GM21423 (cell line): ENCODE measurements around the gene CCR2.
"Not testable (repeated sequence)": the region's sequence is repeated elsewhere in the genome, so short reads cannot be mapped to it uniquely, and the experiment has no call there.

ENCODE experiments used
- ATAC-seq: cut with Tn5 transposase; IDR thresholded peaks from one replicate; pipeline ENCODE4 v1.9.1; 2021; ENCODE audit warnings: mild to moderate bottlenecking, moderate library complexity; ENCODE audit not compliant: unreplicated experiment

CCR2 gene

DNA sequence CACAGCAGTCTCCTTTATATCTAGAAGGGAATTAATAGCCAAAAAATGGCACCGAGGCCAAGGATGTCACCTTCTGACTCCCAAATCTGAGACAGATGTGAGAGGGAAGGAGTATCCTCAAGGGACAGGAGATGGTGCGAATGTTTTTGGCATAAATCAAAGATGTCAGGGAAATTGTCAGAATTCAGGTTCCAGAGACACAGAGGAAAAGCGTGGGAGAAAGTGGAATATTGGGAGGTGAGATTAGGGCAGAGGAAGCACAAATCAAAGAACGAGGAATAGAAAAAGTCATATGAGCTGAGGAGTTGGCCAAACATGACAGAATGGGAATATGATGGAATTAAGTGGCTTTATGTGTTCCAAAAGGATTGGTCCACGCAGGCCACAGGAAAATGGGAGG, 46.9 kb downstream of the CCR2 start:
- no peak for ATAC-seq

DNA sequence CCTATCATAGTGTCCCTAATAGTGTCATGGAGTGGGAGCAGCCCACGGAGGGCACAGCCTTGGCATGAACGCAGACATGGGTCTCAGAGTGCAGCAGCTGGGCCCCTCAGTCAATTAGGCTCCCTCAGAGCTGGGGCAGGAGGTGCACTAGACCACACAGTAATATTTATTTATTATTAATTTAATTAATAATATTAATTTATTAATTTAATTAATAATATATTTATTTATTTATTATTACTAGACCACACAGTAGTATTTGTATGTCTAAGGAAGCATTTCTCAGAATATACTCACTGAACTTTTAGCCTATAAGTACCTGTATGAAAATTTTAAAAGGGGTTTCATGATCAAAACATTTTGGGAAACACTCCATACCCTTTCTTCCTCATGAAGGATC, 47.7 kb downstream of the CCR2 start:
- ATAC-seq, result no peak

DNA sequence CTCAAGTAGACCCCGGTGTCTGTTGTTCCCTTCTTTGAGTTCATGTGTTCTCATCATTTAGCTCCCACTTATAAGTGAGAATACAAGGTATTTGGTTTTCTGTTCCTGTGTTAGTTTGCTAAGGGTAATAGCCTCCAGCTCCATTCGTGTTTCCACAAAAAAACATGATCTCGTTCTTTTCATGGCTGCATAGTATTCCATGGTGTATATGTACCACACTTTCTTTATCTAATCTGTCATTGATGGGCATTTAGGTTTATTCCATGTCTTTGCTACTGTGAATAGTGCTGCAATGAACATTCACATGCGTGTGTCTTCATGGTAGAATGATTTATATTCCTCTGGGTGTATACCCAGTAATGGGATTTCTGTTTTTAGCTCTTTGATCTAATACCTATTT, 49.0 kb downstream of the CCR2 start:
- not testable (repeated sequence) for ATAC-seq

DNA sequence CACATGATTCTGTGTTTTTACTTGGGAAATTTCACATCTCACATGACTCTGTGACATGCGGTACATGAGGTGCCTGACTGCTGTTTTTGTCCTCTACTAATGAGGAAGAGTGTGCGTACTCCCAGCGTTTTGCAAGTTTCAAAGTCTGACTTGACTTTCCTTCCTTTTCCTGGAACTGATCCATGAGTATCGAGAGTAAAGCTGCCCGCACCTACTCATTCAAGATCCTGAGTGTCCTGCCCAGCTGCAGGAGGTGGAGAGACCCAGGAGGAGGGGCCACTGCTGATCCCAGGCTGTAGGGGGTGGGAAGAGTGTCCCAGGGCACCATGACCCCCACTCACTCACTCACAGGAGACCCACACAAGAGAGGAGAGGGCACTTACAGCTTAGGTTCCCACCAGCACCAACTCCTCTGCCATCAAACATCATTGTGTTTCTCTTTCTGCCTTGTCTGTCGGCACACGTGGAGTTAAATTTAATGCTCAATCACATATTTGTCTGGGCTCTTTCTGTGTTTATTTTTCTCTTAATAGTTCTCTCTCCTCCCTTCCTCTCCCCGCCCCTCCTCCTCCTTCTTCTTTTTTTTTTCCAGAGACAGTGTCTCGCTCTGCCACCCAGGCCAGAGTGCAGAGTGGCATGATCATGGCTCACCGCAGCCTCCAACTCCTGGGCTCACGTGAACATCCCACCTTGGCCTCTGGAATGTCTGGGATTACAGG, 51.5 kb downstream of the CCR2 start:
- no peak for ATAC-seq

DNA sequence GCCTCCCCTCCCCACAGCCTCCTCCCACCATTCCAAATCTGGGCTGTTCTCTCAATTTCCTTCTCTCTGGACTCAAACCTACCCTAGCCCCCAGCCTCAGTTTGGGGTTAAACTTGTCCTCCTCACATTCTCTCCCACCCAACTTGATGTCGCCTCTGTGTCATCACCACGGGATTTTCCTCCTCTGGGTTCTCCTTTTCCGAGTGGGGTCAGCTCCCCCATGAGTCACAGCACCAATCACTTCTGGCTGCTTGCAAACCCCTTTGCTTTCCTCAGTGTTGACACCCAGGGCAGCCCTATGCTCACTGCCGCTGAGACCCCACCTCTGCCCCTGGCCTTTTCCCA, 52.5 kb downstream of the CCR2 start:
- no peak for ATAC-seq

DNA sequence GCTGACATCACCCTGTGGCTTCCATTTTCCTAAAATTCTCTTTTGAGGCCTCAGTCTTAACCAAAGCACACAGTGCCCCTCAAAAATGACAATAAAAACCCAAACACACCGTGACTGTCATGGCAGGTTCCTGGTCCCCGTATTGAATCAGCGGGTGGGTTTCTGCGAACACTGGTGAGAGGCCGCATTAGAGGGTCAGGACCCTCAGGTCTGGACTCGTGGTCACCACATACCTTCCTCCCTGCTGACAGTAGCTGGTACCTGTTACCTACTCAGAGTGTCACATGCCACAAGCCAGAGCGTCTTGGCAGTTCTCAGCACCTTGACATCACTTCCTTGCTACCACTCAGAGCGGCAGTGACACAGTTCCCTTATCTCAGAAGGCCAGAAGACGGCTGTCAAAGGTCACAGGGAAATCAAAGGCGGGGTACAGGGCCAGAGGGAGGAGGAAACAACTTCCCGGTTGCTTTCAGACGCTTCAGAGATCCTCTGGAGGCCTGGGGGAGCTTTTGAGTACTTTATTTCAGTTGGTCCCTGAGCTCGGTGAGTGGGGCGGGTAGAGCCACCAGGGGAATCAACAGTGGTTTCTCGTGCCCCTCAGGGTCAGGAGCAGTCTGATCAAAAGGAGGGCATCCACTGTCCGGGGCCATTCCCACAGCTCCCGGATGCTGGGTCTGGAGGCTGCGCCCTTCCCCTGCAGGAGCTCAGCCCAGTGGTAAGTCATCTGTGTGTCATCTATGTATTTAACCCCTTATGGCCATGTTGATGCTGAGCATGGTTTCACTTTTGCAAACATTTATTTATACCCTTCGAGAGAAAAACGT, 53.1 kb downstream of the CCR2 start, which contains the start of the genes CCR5AS and CCRL2:
Gene CCR5AS (minus strand): TSS at position 279 of the 824 bp plus-strand sequence.
Gene CCRL2 (plus strand): TSS at position 472 of the 824 bp plus-strand sequence. CDS start 821 bp downstream, outside the sequence.
- no peak for ATAC-seq

DNA sequence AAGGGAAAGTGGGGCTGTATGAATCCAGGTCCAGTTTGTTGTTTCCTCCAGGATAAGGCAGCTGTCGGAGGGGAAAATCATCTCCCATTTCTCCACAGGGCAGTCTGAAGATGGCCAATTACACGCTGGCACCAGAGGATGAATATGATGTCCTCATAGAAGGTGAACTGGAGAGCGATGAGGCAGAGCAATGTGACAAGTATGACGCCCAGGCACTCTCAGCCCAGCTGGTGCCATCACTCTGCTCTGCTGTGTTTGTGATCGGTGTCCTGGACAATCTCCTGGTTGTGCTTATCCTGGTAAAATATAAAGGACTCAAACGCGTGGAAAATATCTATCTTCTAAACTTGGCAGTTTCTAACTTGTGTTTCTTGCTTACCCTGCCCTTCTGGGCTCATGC, 54.1 kb downstream of the CCR2 start:
- ATAC-seq, result no peak

DNA sequence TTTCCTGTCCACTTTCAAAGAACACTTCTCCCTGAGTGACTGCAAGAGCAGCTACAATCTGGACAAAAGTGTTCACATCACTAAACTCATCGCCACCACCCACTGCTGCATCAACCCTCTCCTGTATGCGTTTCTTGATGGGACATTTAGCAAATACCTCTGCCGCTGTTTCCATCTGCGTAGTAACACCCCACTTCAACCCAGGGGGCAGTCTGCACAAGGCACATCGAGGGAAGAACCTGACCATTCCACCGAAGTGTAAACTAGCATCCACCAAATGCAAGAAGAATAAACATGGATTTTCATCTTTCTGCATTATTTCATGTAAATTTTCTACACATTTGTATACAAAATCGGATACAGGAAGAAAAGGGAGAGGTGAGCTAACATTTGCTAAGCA, 54.9 kb downstream of the CCR2 start:
- no peak for ATAC-seq

DNA sequence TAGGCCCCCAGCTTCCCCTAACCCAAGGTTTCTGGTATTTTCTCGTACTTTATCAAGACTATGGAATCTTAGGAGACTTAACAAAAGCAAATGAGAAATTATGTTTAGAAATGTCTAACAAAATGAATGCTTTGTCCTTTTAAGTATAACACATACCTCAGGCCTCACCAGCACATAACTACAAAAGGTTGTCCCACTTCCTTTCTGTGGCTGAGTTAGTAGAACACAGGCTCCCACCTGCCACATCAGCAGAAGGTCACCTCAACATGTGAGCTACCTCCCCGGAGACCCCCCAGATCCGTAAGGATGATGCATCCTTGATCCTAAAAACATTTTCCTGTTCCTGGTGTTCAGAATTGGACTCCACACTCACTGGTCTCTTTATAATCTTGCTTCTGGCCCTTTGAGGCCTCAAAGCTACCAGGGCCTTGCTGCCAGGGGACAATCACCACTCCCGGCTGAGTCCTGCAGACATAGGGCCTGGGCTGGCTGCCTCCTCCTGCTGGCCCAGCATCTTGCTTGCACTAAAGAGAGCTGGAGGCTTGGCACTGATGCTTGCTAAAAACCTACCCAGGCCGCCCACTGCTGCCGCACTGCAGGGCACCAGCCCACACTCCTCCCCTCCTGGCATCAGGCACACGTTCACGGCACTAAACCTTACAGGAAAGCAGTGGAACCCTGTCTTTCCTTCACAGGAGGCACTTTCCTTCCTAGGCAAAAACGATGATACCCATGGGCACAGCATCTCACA, 56.0 kb downstream of the CCR2 start:
- no peak for ATAC-seq
